ENCODE measurements around the gene MYO5A. TPM values are rescaled to one million over a fixed set of nuclear protein-coding genes. Genes with fewer than 3 reads are reported as not detected.

The MYO5A gene
- total RNA-seq, 1 experiment from 2014 or later: 21.8 TPM

DNA sequence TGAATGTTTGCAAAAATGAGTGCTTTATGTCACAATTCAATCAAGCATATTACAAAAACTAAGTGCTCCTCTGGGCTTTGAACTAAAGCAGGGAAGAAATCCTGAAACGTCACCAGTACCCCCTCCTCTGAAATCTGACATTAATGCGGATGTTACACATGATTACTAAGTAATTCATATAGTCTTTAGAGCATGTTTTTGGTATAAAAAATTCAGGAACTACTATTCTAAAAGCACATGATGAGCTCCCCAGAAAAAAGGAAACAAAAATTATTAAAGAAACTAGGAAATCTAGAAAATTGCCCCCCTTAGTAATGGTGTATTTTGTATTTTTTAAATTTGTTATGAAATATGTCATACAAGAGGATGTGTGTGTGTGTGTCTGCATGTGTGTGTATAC is 87.7 kb downstream of the MYO5A start:
- Mint-ChIP-seq H3K4me1 (peaks cover 18 to 23% of the 10 kb centered on the region in 2 experiments), H3K9me3 (peaks cover 7% of the 10 kb centered on the region in 2 experiments), H3K27me3 (ENCODE audit: low read depth) (peaks cover 1% of the 10 kb centered on the region; the same call in 1 of the 2 replicates), H3K27ac (no peak overlapping the region), H3K4me3 (no peak overlapping the region), H3K36me3 (ENCODE audit: insufficient read depth in 1 of 3, low read depth in 3 of 3) (peaks cover 7 to 9% (median 9%) of the 10 kb centered on the region in 3 experiments)
- no CpG with 5 or more reads among the region's 2 CpGs for WGBS (ENCODE audit: extremely low coverage, insufficient read length, low lambda C conversion rate)
- Histone ChIP-seq H2BK5ac (ENCODE audit: insufficient read length, low read length) (no peak overlapping the region), H4K5ac (ENCODE audit: insufficient read length, low read depth, low read length) (no peak overlapping the region), H3K23me2 (ENCODE audit: insufficient read length, low read depth, low read length, poor library complexity, severe bottlenecking) (no peaks in the 10 kb centered on the region), H2BK120ac (ENCODE audit: low read depth, low read length, poor library complexity, severe bottlenecking) (no peak overlapping the region), H2BK12ac (ENCODE audit: insufficient read length, low read depth, low read length) (no peak overlapping the region), H3K4me2 (ENCODE audit: insufficient read depth, insufficient read length, low read length) (no peak overlapping the region), H3K9me3 (ENCODE audit: control insufficient read depth, low read depth, low read length) (no peaks in the 10 kb centered on the region), H3K9ac (ENCODE audit: extremely low read depth, insufficient read length, low read length) (no peak overlapping the region), H3T11ph (ENCODE audit: low read length) (no peak overlapping the region), H3K23ac (ENCODE audit: insufficient read length, low read depth, low read length) (no peak overlapping the region), H2BK20ac (ENCODE audit: low read depth, low read length, poor library complexity, severe bottlenecking) (no peak overlapping the region), H3K4me1 (ENCODE audit: insufficient read depth, low read length) (no peaks in the 10 kb centered on the region; the same call in 1 of the 2 replicates), H4K8ac (replicated peaks; ENCODE audit: insufficient read length, low read depth, low read length) (no peak overlapping the region), H2BK15ac (ENCODE audit: low read depth, low read length) (no peak overlapping the region), H4K91ac (ENCODE audit: insufficient read length, low read depth, low read length) (no peak overlapping the region), H4K20me1 (ENCODE audit: control insufficient read depth, insufficient read depth, insufficient read length) (no peaks in the 10 kb centered on the region), H3K27ac (ENCODE audit: insufficient read length, low read depth, low read length) (no peak overlapping the region), H3K79me1 (ENCODE audit: insufficient read depth, low read depth, low read length, poor library complexity, severe bottlenecking) (no peaks in the 10 kb centered on the region), H3K56ac (ENCODE audit: insufficient read length, low read depth, low read length) (no peak overlapping the region), H2AK5ac (ENCODE audit: insufficient read length, low read length) (no peak overlapping the region), H3K4ac (ENCODE audit: low read depth, low read length) (no peak overlapping the region), H3K27me3 (ENCODE audit: insufficient read depth, low read length) (no peaks in the 10 kb centered on the region), H3K18ac (ENCODE audit: insufficient read length, low read depth, low read length) (no peak overlapping the region), H3K79me2 (ENCODE audit: insufficient read depth, low read length) (peaks cover 2% of the 10 kb centered on the region; the same call in 1 of the 2 replicates), H2AFZ (ENCODE audit: low read length) (no peak overlapping the region), H3K14ac (ENCODE audit: insufficient read depth, low read length) (no peak overlapping the region)
- no peak for DNase-seq
- TF ChIP-seq, protein P1, sequence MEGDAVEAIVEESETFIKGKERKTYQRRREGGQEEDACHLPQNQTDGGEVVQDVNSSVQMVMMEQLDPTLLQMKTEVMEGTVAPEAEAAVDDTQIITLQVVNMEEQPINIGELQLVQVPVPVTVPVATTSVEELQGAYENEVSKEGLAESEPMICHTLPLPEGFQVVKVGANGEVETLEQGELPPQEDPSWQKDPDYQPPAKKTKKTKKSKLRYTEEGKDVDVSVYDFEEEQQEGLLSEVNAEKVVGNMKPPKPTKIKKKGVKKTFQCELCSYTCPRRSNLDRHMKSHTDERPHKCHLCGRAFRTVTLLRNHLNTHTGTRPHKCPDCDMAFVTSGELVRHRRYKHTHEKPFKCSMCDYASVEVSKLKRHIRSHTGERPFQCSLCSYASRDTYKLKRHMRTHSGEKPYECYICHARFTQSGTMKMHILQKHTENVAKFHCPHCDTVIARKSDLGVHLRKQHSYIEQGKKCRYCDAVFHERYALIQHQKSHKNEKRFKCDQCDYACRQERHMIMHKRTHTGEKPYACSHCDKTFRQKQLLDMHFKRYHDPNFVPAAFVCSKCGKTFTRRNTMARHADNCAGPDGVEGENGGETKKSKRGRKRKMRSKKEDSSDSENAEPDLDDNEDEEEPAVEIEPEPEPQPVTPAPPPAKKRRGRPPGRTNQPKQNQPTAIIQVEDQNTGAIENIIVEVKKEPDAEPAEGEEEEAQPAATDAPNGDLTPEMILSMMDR (conservative IDR thresholded peaks at IDR 0.05): no peak
